Measurements from ENCODE around the gene LURAP1L. TPM values are rescaled to one million over a fixed set of nuclear protein-coding genes. Genes with fewer than 3 reads are reported as not detected.

The LURAP1L gene
- polyA plus RNA-seq, 2 of the 4 experiments (the other 2 are of a cell fraction), result 24.4 to 61.4 TPM

DNA sequence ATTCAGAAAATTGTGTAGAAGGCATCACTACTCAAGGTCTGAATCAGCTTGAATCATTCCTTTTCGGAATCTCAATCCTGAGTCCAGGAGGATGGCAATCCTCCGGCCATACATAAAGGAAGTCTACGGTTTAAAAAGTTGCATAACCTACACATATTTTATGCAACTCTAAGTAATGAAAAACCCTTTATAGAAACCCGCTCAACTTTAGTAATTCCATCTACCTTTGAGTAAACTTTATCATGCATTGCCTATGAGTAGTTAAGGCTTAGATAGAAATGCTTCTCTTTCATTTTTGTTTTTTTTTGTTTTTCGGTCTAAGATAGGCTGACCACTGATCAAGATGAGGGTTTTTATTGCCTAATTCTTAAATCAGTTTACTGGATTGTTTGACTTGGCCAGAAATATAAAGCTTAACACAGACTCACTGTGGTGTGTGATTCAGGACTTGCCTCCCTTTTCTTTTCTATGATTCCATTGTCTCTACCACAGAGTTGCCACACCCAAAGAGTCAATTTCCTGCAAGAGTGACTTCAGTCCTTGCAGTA, 85.0 kb downstream of the LURAP1L start:
- no peaks in the 10 kb centered on the region for H3K9me3 ChIP-seq
- ChIA-PET CTCF (no interaction called here), POLR2A (interaction anchor here (1.0 kb wide), 3 partner anchors 44 to 83 kb away, joined by 3 to 5 read pairs (median 4); no protein-coding TSS in a partner anchor)
- 11% methylated on average over 5 of the region's 5 CpGs for WGBS (ENCODE audit: missing lambda C conversion rate)
- ATAC-seq (peak; percentile 89 to 95), DNase-seq (ENCODE audit: low read depth in 1 of 2, low spot score in 1 of 2) (peak; percentile 21 to 83), FAIRE-seq (peak; percentile 77)
- H3K4me2 ChIP-seq, result peak overlapping the region; percentile 67
- H3K27ac ChIP-seq, result peak overlapping the region; percentile 73 to 79
- no peak for TF ChIP-seq ZSCAN20 (CRISPR knock-in tag; IDR thresholded peaks at IDR 0.05)
- TF ChIP-seq, protein P1, sequence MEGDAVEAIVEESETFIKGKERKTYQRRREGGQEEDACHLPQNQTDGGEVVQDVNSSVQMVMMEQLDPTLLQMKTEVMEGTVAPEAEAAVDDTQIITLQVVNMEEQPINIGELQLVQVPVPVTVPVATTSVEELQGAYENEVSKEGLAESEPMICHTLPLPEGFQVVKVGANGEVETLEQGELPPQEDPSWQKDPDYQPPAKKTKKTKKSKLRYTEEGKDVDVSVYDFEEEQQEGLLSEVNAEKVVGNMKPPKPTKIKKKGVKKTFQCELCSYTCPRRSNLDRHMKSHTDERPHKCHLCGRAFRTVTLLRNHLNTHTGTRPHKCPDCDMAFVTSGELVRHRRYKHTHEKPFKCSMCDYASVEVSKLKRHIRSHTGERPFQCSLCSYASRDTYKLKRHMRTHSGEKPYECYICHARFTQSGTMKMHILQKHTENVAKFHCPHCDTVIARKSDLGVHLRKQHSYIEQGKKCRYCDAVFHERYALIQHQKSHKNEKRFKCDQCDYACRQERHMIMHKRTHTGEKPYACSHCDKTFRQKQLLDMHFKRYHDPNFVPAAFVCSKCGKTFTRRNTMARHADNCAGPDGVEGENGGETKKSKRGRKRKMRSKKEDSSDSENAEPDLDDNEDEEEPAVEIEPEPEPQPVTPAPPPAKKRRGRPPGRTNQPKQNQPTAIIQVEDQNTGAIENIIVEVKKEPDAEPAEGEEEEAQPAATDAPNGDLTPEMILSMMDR (IDR thresholded peaks at IDR 0.05), result no peak
- TF ChIP-seq EHF (CRISPR knock-in tag; IDR thresholded peaks at IDR 0.05), result no peak
- no peak for TF ChIP-seq KDM1A (IDR thresholded peaks at IDR 0.05; ENCODE audit: low read depth)
- TF ChIP-seq POLR2AphosphoS2 (conservative IDR thresholded peaks at IDR 0.05; ENCODE audit: low read length), result no peak
- TF ChIP-seq JUN (IDR thresholded peaks at IDR 0.05), result peak; percentile 75 to 92; a peak in 4 of 5 replicates
- TF ChIP-seq MAZ (IDR thresholded peaks at IDR 0.05; ENCODE audit: borderline replicate concordance, low read depth, low read length), result no peak
- TF ChIP-seq, protein P2, sequence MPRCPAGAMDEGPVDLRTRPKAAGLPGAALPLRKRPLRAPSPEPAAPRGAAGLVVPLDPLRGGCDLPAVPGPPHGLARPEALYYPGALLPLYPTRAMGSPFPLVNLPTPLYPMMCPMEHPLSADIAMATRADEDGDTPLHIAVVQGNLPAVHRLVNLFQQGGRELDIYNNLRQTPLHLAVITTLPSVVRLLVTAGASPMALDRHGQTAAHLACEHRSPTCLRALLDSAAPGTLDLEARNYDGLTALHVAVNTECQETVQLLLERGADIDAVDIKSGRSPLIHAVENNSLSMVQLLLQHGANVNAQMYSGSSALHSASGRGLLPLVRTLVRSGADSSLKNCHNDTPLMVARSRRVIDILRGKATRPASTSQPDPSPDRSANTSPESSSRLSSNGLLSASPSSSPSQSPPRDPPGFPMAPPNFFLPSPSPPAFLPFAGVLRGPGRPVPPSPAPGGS (IDR thresholded peaks at IDR 0.05), result peak; percentile 89
- peak; percentile 15; the same call in 1 of the 2 replicates for TF ChIP-seq GATA3 (IDR thresholded peaks at IDR 0.05; ENCODE audit: borderline replicate concordance)
- TF ChIP-seq NFE2L2 (conservative IDR thresholded peaks at IDR 0.05; ENCODE audit: low read length), result no peak
- TF ChIP-seq, protein P3, sequence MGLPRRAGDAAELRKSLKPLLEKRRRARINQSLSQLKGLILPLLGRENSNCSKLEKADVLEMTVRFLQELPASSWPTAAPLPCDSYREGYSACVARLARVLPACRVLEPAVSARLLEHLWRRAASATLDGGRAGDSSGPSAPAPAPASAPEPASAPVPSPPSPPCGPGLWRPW (IDR thresholded peaks at IDR 0.05), result peak; percentile 81
- peak; percentile 85 to 97 for TF ChIP-seq CEBPB (IDR thresholded peaks at IDR 0.05)
- TF ChIP-seq CBX8 (IDR thresholded peaks at IDR 0.05), result no peak
- TF ChIP-seq RAD21 (conservative IDR thresholded peaks at IDR 0.05 in 1 of 2, IDR thresholded peaks at IDR 0.05 in 1 of 2), result no peak; a peak in 1 of 5 replicates
- no peak for TF ChIP-seq CBX2 (IDR thresholded peaks at IDR 0.05; ENCODE audit: borderline replicate concordance, low read depth)
- TF ChIP-seq EP300 (IDR thresholded peaks at IDR 0.05), result peak; percentile 71 to 82; a peak in 3 of 5 replicates
- TF ChIP-seq, protein P4, sequence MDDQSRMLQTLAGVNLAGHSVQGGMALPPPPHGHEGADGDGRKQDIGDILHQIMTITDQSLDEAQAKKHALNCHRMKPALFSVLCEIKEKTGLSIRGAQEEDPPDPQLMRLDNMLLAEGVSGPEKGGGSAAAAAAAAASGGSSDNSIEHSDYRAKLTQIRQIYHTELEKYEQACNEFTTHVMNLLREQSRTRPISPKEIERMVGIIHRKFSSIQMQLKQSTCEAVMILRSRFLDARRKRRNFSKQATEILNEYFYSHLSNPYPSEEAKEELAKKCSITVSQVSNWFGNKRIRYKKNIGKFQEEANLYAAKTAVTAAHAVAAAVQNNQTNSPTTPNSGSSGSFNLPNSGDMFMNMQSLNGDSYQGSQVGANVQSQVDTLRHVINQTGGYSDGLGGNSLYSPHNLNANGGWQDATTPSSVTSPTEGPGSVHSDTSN (IDR thresholded peaks at IDR 0.05), result no peak
- TF ChIP-seq JUNB (IDR thresholded peaks at IDR 0.05), result peak; percentile 86; the same call in 1 of the 2 replicates
- 0 out of 2 replicates have a peak, but pooled peaks have one; percentile 29 for TF ChIP-seq FOSL2 (IDR thresholded peaks at IDR 0.05)
- no peak; the same call in 1 of the 2 replicates for TF ChIP-seq FOSL2 (CRISPR knock-in tag; IDR thresholded peaks at IDR 0.05)
- no peak for TF ChIP-seq HDAC2 (IDR thresholded peaks at IDR 0.05)
- peak; percentile 31; the same call in 1 of the 3 replicates for TF ChIP-seq SMC3 (IDR thresholded peaks at IDR 0.05)
- TF ChIP-seq, protein P5, sequence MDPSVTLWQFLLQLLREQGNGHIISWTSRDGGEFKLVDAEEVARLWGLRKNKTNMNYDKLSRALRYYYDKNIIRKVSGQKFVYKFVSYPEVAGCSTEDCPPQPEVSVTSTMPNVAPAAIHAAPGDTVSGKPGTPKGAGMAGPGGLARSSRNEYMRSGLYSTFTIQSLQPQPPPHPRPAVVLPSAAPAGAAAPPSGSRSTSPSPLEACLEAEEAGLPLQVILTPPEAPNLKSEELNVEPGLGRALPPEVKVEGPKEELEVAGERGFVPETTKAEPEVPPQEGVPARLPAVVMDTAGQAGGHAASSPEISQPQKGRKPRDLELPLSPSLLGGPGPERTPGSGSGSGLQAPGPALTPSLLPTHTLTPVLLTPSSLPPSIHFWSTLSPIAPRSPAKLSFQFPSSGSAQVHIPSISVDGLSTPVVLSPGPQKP (IDR thresholded peaks at IDR 0.05; ENCODE audit: low read depth, low read length), result no peak
- TF ChIP-seq KDM5A (IDR thresholded peaks at IDR 0.05), result no peak
- H3K4me3 ChIP-seq, result peak overlapping the region; percentile 10; the same call in 2 of the 3 replicates
- H3K4me1 ChIP-seq, result peaks cover 41% of the 10 kb centered on the region
